NCI-H748 treated with DMSO at 0.1 percent for 48 hours (cell line): ENCODE results near the gene CREB3L1.
"Not testable (repeated sequence)": the region's sequence is repeated elsewhere in the genome, so short reads cannot be mapped to it uniquely, and the experiment has no call there.

ENCODE experiments used
- DNase-seq: peaks from one replicate; lab custom pipeline; 2025; lab: John Stamatoyannopoulos, UW

The CREB3L1 gene

DNA sequence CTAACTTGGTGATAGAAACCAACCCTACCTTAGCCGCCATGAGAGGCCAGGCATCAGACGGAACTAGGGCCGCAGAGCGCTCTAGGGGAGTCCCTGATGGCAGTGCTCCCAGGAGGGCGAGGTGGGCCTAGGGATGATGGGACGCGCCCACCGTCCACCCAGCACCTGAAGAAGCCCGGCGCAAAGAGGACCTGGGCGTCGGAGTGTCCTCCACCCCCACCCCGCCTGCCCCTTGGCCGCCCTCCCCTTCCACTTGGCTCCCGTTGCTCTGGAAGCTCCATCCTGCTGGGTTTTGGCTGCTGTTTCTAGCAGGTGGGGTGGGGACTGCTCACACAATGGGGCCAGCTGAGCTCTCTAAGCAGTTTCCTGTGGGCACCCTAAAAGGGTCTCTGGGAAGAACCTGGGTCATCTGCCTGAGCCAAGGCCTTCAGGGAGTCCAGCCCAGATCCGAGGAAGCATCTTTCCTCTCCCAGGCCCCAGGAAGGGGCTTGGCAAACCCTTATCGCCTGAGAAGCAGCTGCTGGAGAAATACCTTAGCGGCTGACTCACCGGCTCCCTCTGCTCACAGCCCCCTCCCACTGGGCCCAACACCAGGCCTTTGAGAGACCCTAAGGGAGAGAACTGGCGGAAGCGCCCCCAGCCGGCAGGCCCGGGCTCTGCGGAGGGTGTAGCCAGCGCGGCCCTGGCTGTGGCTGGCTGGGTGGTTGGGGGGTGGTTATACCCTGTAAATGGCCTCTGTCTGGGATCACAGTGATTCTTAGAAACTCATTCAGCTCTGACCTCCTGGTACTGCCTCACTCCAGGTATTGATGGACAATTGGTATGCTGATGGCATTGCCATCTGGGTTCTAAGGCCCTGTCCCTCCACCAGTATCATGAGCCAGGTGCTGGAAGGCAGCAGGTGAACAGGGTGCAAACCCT, 19.3 kb downstream of the CREB3L1 start:
- no peak for DNase-seq

DNA sequence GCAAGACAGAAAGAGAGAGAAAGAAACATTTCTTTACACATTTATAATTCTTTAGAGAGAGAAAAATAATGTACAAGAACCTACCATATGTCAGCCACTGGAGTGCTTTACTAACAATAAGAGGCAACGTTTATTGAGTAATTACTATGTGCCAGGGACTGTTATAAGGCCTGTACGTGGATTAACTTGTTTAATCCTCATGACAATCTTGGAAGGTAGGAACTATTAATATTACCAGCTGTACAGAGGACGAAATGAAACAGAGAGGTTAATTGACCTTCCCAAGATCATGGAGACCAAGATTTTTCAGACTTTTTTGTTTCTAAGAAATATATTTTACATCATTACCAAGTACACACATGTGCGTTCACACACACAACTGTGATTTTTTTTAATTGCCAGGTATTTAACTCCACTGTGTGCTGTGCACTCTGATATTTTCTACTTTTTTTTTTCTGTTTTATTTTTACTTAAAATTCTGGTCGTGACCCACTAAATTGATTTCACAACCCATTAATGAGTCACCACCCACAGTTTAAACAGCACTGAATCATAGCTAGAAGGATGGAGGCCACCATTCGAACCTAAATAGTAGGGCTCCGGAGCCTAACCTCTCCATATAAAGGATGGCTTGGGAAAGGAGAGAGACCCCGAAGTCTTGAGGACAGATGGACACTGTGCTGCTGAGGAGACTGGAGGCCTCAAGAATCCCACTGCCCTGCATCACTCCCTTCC, 21.4 kb downstream of the CREB3L1 start:
- no peak for DNase-seq

DNA sequence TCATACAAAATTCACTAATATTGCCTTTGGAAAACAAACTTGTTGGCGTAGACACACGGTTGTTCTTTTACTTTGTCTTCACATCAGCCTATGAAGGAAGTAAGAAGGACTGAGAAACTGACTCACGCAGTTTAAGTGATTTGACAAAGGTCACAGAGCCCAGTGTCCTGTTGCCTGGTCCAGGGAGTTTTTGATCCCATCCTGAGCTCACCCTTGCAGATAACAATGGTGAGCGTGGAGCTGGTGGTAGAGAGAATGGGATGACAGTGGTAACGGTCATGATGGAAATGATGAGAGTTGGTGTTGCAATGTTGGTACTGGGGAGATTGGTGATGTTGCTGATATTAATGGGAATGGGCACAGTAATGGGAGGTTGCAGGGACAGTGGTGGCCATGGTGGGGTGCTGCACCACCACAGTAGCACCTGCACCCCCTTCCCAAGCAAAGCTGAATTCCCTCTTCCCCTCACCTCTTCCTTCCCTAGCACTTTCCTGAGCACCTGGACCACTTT, 22.0 kb downstream of the CREB3L1 start:
- no peak for DNase-seq

DNA sequence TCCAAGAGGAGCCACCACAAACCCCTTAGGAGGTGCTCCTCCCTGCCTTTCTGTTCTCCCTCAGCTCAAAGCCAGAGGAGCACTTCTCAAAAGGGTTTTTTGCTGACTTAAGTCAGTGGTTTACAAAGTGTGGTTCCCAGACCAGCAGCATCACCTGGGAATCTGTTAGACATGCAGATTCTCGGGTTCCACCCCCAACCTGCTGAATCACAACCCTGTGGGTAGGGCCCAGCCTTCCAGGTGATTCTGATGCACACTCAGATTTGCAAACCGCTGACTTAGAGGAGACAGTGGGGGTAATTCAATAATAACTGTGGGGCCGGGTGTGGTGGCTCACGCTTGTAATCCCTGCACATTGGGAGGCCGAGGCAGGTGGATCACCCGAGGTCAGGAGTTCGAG, 22.8 kb downstream of the CREB3L1 start:
- no peak for DNase-seq

DNA sequence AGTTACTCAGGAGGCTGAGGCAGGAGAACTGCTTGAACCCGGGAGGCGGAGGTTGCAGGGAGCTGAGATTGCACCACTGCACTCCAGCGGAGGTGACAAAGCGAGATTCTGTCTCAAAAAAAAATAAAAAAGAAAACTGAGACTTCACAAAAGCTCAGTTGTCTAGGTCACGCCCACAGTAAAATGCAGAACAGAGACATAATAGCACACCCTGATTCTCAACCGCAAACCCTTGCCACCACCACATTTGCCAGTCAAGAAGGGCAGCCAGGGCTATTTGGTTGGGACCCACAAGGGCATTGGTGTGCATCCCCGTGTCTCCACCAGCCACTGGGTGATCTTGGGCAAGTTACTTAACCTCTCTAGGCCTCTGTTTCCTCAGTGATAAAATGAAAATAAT, 25.4 kb downstream of the CREB3L1 start:
- no peak for DNase-seq

DNA sequence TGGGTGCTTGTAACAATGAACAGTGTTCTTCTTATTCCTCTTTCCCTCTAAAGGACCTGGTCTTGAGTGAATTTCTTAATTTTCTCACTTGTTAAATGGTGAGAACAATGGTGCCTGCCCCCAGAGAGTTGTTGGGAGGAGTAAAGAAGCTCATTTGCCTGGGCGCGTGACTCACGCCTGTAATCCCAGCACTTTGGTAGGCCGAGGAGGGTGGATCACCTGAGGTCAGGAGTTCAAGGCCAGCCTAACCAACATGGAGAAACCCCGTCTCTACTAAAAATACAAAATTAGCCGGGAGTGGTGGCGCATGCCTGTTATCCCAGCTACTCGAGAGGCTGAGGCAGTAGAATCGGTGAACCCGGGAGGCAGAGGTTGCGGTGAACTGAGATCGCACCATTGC, 26.6 kb downstream of the CREB3L1 start:
- DNase-seq = not testable (repeated sequence)

DNA sequence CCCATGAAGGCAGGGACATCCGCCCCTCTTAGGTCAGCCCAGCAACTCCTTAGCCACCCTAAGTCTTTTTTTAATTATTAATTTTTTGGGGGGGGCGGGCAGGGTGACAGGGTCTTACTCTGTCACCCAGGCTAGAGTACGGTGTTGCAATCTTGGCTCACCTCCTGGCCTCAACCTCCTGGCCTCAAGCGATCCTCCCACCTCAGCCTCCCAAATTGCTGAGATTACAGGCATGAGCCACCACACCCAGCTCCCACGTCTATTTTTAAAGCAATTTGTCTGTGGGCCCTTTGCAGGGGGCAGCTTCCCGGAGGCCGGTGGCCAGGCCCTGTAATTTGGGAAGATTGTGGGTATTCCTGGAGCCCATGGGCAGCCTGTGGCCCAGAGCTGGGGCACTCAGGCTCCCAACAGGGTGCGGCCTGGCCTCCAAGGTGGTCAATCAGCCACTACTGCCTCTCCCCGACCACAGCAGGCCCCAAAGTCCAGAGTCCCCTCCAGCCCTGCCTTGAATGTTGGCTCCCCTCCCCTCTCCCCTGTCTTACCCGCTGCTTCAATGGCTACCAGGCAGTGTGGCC, 27.2 kb downstream of the CREB3L1 start:
- no peak for DNase-seq

DNA sequence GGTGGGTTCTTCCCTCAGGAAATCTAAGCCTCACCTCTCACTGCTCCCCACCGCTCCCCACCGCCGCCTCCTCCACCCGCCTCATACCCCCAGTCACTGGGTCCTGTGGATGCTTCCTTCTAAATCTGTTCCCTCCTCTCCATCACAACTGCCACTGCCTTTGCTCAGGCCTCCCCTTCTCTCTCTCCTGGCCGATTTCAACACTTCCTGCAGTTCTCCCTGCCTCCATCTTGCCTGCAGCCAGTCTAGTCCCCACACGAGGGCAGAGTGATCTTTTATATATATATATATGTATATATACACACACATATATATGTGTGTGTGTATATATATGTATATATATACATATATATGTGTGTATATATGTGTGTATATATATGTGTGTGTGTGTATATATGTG, 27.8 kb downstream of the CREB3L1 start:
- DNase-seq = no peak

DNA sequence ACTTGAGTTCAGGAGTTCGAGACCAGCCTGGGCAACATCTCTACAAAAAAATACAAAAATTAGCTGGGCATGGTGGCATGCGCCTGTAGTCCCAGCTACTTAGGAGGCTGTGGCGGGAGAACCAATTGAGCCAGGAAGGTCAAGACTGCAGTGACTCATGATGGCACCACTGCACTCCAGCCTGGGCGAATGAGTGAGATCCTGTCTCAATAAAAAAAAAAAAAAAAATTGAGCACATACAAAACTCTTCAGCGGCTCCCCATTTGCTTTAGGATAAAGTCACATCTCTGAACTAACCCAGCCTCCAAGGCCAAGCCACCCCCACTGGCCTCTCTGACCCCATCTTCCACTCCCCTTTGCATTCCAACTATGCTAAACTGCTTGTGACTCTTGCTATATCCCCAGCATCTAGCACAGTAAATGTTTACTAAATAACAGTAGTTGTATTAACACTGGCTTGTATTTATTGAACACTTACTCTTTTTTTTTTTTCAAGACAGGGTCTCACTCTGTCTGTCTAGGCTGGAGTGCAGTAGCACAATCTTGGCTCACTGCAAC, 28.9 kb downstream of the CREB3L1 start:
- no peak for DNase-seq

DNA sequence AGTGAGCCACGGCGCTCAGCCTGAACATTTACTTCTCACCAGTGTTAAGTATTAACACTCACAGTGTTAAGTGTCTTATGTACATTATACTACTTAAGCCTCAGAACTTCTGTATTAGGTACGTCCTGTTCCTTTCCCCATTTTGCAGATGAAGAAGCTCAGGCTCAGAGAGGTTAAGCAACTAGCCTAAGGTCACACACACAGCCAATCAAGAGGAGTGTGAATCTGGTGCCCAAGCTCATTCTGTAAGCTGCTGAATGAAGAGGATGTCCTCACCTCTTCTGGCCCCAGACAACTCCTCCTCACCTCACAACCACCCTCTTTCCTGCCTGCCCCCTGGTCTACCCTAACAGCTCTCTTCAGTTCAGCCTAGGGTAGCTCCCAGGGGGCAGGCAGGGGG, 29.9 kb downstream of the CREB3L1 start:
- no peak for DNase-seq

DNA sequence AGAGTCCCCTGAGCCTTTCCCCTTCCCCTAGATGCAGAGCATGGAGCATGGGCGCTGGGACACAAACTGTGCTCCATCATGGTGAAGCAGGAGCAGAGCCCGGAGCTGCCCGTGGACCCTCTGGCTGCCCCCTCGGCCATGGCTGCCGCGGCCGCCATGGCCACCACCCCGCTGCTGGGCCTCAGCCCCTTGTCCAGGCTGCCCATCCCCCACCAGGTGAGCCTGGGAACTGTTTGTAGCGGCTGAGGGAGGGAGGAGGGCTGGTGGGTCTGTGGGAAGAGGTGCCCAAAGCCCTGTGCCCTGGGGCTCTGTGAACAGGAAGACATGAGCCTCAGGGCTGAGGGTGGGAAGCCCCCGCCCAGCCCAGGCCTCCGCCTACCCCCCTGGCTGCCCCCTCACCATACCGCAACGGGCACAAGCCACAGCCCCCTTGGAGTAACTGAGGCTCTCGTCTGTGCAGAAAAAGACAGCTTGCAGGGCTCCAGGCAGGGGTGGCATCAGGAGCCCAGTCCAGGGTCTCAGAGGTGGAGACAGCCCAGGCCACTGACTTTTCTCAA, 30.4 kb downstream of the CREB3L1 start:
- no peak for DNase-seq

DNA sequence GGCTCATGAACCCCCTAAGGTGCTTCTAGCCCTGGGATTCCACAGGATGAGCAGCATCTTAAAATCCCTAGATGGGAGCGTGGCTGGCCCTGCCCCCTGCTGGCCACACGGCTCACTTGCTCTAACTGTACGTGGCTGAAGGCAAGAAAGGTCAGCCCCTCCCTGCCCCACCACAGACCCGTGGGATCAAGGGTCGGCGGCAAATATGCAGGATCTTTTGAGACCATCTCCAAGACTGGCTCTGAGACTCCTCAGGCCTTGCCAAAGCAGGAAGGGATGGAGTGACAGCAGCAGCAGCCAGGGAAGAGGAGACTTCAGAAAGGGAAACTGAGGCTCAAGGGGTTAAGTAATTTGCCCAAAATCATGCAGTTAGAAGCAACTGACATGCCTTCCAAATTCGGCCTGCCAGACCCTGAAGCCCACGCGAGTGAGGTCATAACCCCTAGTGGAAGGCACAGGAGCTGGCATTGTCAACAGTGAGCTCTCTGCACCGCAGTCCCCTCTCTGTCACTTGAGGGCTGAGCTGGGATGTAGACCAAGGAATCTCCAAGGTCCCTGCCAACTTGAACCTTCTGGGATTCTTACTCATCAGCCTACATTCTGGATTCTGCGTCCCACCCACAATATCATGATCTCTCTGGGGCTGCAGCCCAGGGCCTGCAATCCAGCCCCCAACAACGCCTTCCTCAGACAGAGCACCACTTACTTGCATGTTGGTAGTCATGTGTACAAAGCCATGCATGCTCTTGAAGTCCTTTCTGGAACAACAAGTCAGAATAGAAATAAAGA, 31.4 kb downstream of the CREB3L1 start:
- DNase-seq = peak; percentile 24

DNA sequence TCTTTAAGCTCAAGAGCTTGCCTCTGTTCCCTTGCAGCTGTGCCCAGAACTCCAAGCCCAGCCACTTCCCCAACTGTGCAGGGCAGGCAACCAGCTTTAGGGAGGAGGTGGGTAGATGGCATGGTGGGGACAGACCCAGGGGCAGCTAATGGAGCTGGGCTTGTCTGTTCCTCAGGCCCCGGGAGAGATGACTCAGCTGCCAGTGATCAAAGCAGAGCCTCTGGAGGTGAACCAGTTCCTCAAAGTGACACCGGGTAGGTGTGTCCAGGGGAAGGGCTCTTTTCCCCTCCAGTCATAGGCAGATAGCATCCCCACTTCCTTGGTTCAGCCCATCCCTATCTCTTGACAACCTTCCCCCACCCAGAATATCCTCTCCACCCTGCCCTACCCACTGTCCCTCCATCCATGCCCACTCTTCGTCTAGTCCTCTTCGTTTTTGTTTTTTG, 32.4 kb downstream of the CREB3L1 start:
- no peak for DNase-seq

DNA sequence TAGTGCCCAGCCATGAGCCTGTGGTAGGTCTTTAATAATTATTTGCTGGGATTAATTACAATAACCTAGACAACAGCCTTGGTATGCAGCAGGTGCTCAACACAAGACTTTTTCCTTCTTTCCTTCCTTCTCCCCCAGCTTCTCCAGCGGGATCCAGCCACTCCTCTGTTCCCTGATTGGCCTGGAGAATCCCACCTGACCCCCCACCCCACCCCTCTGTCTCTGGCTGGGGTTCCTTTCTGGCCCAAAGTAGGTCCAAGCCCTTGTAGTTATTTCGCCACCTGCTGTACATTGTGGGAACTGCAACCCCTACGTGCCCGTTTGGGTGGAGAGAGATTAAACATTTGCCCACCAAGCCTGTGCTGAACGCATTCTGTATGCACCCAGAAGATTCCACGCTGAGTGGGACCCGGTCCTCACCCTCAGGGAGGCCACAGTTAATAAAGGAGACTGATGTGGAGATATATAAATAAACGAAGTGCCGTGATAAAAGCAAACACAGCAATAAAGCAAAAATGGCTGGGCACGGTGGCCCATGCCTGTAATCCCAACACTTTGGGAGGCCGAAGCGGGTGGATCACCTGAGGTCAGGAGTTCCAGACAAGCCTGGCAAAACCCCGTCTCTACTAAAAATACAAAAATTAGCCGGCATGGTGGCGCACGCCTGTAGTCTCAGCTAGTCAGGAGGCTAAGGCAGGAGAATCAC, 37.7 kb downstream of the CREB3L1 start:
- peak; percentile 54 for DNase-seq

DNA sequence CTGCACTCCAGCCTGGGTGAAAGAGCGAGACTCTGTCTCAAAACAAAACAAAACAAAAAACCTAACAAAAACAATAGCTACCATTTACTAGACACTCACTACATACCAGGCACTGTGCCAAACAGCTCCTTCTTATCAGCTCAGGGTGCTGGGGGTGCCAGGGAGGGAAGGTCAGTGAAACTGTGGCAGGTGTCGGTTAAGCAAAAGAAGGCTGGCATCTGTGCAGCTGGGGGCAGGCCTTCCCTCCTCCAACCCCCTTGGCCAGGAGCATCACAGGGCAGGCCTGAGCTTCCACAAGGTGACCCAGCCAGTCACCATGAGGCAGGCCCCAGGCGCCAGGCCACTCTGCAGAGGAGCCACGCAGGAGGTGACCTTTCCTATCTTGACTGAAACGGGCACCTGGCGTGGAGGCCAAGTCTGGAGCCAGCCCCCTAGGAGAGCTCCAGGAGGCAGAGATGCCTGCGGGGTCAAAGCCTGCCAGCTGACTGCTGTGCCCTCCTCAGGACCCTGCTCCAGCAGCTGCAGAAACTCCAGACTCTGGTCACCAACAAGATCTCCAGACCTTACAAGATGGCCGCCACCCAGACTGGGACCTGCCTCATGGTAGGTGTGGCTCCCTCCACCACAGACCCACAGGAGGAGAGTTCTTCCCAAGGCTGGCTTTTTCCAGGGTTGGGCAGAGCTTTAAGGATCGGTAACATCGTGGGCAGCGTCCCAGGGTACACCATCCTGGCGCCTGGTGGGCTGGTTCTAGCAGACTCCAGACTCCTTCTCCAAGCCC, 38.5 kb downstream of the CREB3L1 start:
- DNase-seq = no peak

DNA sequence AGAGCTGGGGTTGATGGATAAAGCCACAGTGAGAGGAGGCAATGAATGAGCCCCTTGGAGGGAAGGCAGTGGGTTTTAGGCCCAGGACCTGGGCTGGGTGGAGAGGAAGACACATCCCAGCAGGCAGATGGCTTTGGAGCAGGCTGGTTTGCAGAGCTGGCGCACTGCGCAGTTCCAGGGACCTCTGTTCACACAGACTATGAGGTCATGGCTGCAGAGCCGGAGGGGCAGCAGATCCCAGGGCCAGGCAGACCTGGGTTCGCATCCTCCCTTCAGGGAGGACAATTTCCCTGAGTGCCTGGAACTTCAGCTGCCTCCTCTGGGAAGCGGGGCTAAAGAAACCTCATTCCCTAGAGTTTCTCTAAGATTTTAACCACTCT, 41.6 kb downstream of the CREB3L1 start:
- no peak for DNase-seq

DNA sequence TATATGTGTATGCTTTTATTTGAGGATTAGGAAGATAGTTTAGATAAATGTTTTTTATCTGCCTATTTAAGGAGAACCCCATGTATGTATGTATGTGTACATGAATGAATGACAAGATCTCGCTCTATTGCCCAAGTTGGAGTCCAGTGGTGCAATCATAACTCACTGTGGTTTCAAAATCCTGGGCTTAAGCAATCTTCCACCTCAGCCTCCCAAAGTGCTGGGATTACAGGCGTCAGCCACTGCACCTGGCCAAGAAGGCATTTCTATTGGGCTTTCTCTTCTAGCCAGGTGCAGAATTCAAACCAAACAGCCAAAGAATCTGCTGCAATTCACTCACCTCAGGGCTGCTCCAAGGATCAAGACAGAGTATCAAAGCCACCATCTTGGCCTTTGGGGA, 44.3 kb downstream of the CREB3L1 start:
- DNase-seq = no peak

DNA sequence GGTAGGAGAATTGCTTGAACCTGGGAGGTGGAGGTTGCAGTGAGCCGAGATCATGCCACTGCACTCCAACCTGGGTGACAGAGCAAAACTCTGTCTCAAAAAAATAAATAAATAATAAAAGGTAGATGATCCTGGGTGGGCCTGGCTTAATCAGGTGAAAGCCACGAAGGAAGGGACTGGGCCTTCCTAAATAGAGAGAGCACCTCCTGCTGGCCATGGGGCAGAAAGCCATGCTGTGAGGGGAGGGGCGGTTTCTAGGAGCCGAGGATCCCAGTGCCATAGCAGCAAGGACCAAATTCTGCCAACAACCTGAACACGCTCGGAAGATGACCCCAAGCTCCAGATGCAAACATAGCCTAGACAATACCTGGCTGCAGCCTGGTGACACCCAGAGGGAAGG, 45.3 kb downstream of the CREB3L1 start:
- DNase-seq = no peak

DNA sequence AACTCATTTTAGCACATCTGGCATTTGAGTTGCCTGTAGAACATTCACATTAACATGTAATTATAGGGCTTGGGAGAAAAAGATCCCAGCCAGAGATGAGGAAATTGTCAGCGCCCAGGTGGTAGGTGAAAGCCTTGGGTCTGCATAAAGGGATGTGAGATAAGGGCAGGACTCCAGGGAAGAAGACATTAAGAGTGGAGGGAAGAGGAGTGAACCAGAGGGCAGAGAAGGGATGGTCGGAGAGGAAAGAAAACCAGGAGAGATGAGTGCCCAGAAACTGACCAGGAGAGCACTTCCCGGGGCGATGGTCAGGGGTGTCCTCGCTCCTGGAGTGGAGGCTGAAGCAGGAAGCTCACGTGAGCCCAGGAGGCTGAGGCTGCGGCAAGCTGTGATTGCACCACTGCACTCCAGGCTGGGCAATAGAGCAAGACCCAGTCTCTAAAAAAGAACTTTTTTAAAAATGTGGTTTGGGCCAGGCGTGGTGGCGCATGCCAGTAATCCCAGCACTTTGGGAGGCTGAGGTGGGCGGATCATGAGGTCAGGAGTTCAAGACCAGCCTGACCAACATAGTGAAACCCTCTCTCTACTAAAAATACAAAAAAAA, 49.5 kb downstream of the CREB3L1 start:
- DNase-seq = no peak
